ENCODE data around the gene SRM. TPM values are rescaled to one million over a fixed set of nuclear protein-coding genes. Genes with fewer than 3 reads are reported as not detected.

The SRM gene
- total RNA-seq, 1 experiment from 2014 or later, result 150 TPM

- H3K9ac ChIP-seq (ENCODE audit: low read length), result no peak overlapping the region
- BruUV-seq (replicated peaks), result no TSS peak
- H3K36me3 ChIP-seq (ENCODE audit: control insufficient read depth in 1 of 2, insufficient read depth in 2 of 2, low read length in 2 of 2), result peaks cover 55 to 72% of the 10 kb centered on the region in 2 experiments
- H3K4me1 ChIP-seq (ENCODE audit: control insufficient read depth in 1 of 2, insufficient read depth in 2 of 2, low read length in 2 of 2), result peaks cover 0 to 4% of the 10 kb centered on the region in 2 experiments; a peak in 1 of 4 replicates
- no peaks in the 10 kb centered on the region for H3K9me3 ChIP-seq (ENCODE audit: control insufficient read depth in 1 of 2, insufficient read depth in 1 of 2, low read depth in 1 of 2, low read length in 2 of 2)
- no peak overlapping the region for H3K4me2 ChIP-seq (ENCODE audit: low read length)
- no peak overlapping the region for H3K27ac ChIP-seq (ENCODE audit: low read depth, low read length)
- H4K20me1 ChIP-seq (ENCODE audit: insufficient read depth), result no peaks in the 10 kb centered on the region
- intact Hi-C loops (cut with micrococcal nuclease), result no loop called here
- no peak for DNase-seq (ENCODE audit: low read depth, low spot score)
- TF ChIP-seq YY1 (IDR thresholded peaks at IDR 0.05; ENCODE audit: extremely low read depth, insufficient replicate concordance, low read depth, low read length) (no peak), FOSL1 (IDR thresholded peaks at IDR 0.05; ENCODE audit: low read depth) (no peak), SRF (IDR thresholded peaks at IDR 0.05; ENCODE audit: low read depth) (no peak), EGR1 (IDR thresholded peaks at IDR 0.05; ENCODE audit: low read depth) (no peak)
- no peak overlapping the region for H2AFZ ChIP-seq (ENCODE audit: low read depth, low read length, poor library complexity, severe bottlenecking)
- H3K4me3 ChIP-seq (replicated peaks in 1 of 2; ENCODE audit: low read depth in 1 of 2, low read length in 2 of 2), result no peak overlapping the region
- H3K79me2 ChIP-seq (ENCODE audit: insufficient read depth, low read length), result no peaks in the 10 kb centered on the region
- no peaks in the 10 kb centered on the region for H3K27me3 ChIP-seq (ENCODE audit: insufficient read depth, low read length)
- CTCF ChIA-PET, result no interaction called here
- no peaks in the 10 kb centered on the region for H3K9me2 ChIP-seq (ENCODE audit: insufficient read depth)
- no peak for ATAC-seq
- POLR2A ChIA-PET, result no interaction called here
- RAD21 ChIA-PET (ENCODE audit: low non-redundant PET in 1 of 2, low total read pairs in 2 of 2, uncharacterized antibody in 2 of 2, unreplicated experiment in 2 of 2), result no interaction called here
Measured at GRCh38 chr1:11068600-11069473, 9.0 kb upstream of the SRM start.

GRCh38 chr1:11067716-11068599 is 8.1 kb upstream of the SRM start:
- peaks cover 59 to 68% of the 10 kb centered on the region in 2 experiments for H3K36me3 ChIP-seq (ENCODE audit: control insufficient read depth in 1 of 2, insufficient read depth in 2 of 2, low read length in 2 of 2)
- no TSS peak for BruUV-seq (replicated peaks)
- peaks cover 0 to 4% of the 10 kb centered on the region in 2 experiments; a peak in 1 of 4 replicates for H3K4me1 ChIP-seq (ENCODE audit: control insufficient read depth in 1 of 2, insufficient read depth in 2 of 2, low read length in 2 of 2)
- DNase-seq (ENCODE audit: low read depth, low spot score) (no peak), ATAC-seq (no peak)
- no peak overlapping the region for H3K9ac ChIP-seq (ENCODE audit: low read length)
- no peak overlapping the region for H3K4me3 ChIP-seq (replicated peaks in 1 of 2; ENCODE audit: low read depth in 1 of 2, low read length in 2 of 2)
- H3K9me2 ChIP-seq (ENCODE audit: insufficient read depth), result no peaks in the 10 kb centered on the region
- ChIA-PET RAD21 (ENCODE audit: low non-redundant PET in 1 of 2, low total read pairs in 2 of 2, uncharacterized antibody in 2 of 2, unreplicated experiment in 2 of 2) (no interaction called here), POLR2A (no interaction called here), CTCF (no interaction called here)
- no peak overlapping the region for H3K27ac ChIP-seq (ENCODE audit: low read depth, low read length)
- intact Hi-C loops (cut with micrococcal nuclease), result no loop called here
- H3K4me2 ChIP-seq (ENCODE audit: low read length), result no peak overlapping the region
- H2AFZ ChIP-seq (ENCODE audit: low read depth, low read length, poor library complexity, severe bottlenecking), result no peak overlapping the region
- H3K27me3 ChIP-seq (ENCODE audit: insufficient read depth, low read length), result no peaks in the 10 kb centered on the region
- no peaks in the 10 kb centered on the region for H3K79me2 ChIP-seq (ENCODE audit: insufficient read depth, low read length)
- H3K9me3 ChIP-seq (ENCODE audit: control insufficient read depth in 1 of 2, insufficient read depth in 1 of 2, low read depth in 1 of 2, low read length in 2 of 2), result no peaks in the 10 kb centered on the region
- no peaks in the 10 kb centered on the region for H4K20me1 ChIP-seq (ENCODE audit: insufficient read depth)
- TF ChIP-seq ZBTB33 (IDR thresholded peaks at IDR 0.05; ENCODE audit: extremely low read depth, insufficient replicate concordance, low read length), result no peak
- no peak for TF ChIP-seq CEBPB (IDR thresholded peaks at IDR 0.05; ENCODE audit: low read depth)
- no peak for TF ChIP-seq EZH2phosphoT487 (IDR thresholded peaks at IDR 0.05; ENCODE audit: borderline replicate concordance)
- TF ChIP-seq SP1 (IDR thresholded peaks at IDR 0.05; ENCODE audit: low read depth), result no peak
- TF ChIP-seq ELF1 (IDR thresholded peaks at IDR 0.05; ENCODE audit: borderline replicate concordance, low read depth), result no peak
- TF ChIP-seq REST (IDR thresholded peaks at IDR 0.05; ENCODE audit: low read depth), result no peak
- TF ChIP-seq JUND (IDR thresholded peaks at IDR 0.05), result no peak
- TF ChIP-seq YY1 (IDR thresholded peaks at IDR 0.05; ENCODE audit: extremely low read depth, insufficient replicate concordance, low read depth, low read length), result no peak
- no peak for TF ChIP-seq ATF3 (IDR thresholded peaks at IDR 0.05)

Measured in HCT116 (cell line).